ENCODE data around the gene NTHL1.
"Not testable (repeated sequence)": the region's sequence is repeated elsewhere in the genome, so short reads cannot be mapped to it uniquely, and the experiment has no call there.

NTHL1 gene

GRCh38 chr16:2040041-2040786 lies 7.4 kb downstream of the NTHL1 start:
- DNase-seq, result no peak

GRCh38 chr16:2039274-2040031 lies 8.2 kb downstream of the NTHL1 start:
- DNase-seq, result no peak

GRCh38 chr16:2038382-2039231 lies 9.0 kb downstream of the NTHL1 start:
- DNase-seq, result no peak

- no peak for DNase-seq
Measured at GRCh38 chr16:2037647-2038381, 9.8 kb downstream of the NTHL1 start.

- DNase-seq, result no peak
Measured at GRCh38 chr16:2037115-2037514, 10.5 kb downstream of the NTHL1 start.

GRCh38 chr16:2036200-2036966 lies 11.3 kb downstream of the NTHL1 start:
- no peak for DNase-seq

GRCh38 chr16:2035431-2036199 lies 12.0 kb downstream of the NTHL1 start:
- DNase-seq, result no peak

- DNase-seq, result no peak
Measured at GRCh38 chr16:2034696-2035430, 12.8 kb downstream of the NTHL1 start.

GRCh38 chr16:2033909-2034695 lies 13.5 kb downstream of the NTHL1 start:
- DNase-seq, result not testable (repeated sequence)

GRCh38 chr16:2033057-2033908 lies 14.4 kb downstream of the NTHL1 start:
- no peak for DNase-seq

GRCh38 chr16:2032285-2033056 lies 15.2 kb downstream of the NTHL1 start:
- no peak for DNase-seq

- DNase-seq, result no peak
Measured at GRCh38 chr16:2031081-2031577, 16.5 kb downstream of the NTHL1 start.

GRCh38 chr16:2030036-2030435 lies 17.6 kb downstream of the NTHL1 start:
- DNase-seq, result no peak

- DNase-seq, result no peak
Measured at GRCh38 chr16:2029350-2029749, 18.3 kb downstream of the NTHL1 start.

GRCh38 chr16:2028620-2029220 lies 18.9 kb downstream of the NTHL1 start:
- no peak for DNase-seq

- DNase-seq, result no peak
Measured at GRCh38 chr16:2028146-2028545, 19.5 kb downstream of the NTHL1 start.
